Mesangial cell (primary cell): ENCODE results near the gene SERHL2. TPM values are rescaled to one million over a fixed set of nuclear protein-coding genes. Genes with fewer than 3 reads are reported as not detected.

Experiments used
- total RNA-seq: library from RNA; depleted of rRNA; stranded (reverse); fragments of >200 nt; gene quantifications from 2 replicates; pipeline ENCODE4 v1.2.3, GENCODE V29; 2015

SERHL2 gene, protein sequence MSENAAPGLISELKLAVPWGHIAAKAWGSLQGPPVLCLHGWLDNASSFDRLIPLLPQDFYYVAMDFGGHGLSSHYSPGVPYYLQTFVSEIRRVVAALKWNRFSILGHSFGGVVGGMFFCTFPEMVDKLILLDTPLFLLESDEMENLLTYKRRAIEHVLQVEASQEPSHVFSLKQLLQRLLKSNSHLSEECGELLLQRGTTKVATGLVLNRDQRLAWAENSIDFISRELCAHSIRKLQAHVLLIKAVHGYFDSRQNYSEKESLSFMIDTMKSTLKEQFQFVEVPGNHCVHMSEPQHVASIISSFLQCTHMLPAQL
- total RNA-seq: 1.5 and 2.4 TPM in 2 replicates

DNA sequence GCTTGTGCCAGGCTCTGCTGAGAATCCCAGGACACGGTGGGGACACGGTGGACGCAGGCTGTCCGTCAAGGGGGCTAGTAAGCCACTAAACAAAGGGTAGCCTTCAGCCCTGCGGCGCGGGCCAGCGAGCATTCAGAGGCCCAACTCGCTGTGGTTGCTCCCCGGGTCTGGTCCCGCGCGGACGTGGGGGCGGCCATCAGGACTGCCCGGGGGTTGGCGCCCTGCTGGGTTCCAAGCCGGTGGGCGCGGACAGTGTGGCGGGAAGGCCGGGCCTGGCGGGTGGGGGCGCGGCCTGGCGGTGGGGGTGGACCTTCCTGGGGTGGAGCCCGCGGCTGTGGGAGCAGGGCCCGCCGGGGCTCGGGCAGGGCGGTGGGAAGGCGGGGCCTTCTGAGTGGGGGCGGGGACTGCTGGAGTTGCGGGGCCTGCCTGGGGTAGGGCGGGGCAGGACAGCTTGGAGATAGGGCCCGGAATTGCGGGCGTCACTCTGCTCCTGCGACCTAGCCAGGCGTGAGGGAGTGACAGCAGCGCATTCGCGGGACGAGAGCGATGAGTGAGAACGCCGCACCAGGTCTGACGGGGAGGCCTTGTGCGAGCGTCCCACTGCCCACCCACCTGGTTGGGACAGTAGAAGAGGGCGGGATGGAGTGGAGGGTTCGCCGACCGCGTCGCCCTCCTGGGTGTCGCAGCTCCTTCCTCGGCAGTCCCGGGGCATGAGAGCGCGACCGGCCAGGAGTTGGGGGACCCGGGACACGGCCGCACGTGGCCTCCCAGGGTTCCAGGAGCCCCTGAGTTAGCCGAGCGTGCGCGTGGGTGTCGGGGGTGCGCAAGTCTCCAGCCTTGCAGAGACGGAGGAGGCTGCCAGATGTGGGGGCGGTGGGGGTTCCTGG is at the start of gene SERHL2:
Gene SERHL2, plus strand, starts transcription at position 482 of the 887 bp plus-strand sequence. Its CDS starts 65 bp downstream, at position 547.

DNA sequence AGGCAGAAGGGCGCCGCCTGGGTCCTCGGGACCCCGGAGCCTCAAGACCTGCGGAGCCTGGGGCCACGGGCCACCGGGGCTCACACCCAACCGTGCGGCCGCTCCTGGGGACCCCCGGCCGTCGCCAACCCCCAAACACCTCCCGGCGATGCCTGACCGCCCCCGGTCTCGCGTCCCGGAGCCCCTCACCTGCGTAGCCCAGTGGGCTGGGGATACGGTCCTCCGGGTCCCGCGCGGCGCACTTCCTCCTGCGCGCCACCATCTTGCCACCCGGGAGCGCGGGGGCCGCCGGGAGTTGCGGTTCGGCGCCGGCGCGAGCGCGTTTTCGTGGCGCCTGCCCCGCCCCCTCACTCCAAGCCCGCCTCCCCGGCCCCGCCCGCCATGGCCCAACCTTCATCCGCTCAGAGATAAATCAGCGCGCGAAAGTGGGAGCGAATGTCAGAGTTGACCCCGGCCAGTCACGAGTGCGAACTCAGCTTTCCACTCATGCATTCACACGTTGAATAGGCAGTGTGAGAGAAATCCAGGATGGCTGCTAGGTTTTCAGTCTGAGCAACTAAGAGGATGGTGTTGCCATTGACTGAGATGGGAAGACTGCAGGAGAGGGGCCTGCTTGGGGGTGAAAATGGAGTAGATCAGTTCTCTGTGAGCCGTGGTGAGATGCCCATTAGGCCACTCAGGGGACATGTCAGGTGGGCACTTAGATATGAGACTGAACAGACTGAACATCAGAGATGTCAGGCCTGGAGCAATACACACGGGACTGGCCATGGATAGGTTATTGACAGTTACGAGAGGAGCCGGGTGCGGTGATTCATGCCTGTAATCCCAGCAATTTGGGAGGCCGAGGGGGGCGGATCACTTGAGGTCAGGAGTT is 34.0 kb upstream of the SERHL2 start, which contains the start of gene RRP7A:
Gene RRP7A, minus strand, starts transcription at position 272 of the 877 bp plus-strand sequence. Its CDS starts 10 bp downstream, at position 262.

DNA sequence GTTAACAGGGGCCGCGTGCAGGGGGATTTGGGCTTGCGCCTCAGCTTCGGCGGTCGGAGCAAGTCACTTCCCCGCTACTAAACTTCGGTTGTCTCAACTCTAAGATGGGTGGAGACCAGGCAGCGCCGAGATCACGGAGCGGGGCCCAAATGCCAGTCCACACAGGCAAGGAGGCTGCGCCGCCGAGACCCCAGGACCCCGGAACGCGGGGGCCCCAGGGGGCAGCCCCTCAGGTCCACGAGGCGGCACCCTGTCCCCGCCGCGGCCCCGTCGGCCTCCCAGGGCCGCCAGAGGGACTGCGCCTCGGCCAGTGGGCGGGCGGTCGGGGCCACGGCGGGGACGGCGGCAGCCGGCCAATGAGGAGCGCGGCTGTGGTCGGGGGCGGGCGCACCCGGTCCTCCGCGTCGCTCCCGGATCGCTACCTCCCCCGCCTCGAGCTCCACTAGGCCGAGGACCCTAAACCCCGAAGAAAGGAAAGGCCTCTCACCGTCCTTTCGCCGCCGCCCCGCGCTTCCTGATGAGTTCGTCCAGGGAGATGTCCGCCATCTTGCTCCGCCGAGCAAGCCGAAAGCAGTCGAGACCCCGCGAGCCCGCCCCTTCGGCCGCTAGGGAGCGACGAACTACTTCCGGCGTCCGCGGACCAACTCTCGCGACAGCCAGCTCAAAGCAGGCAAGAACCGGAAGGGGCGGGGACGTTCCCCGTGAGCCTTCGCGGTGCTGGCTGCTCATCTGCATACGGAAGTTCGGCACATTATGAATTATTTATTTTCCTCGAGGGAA is 60.7 kb downstream of the SERHL2 start, which contains the start of gene POLDIP3:
Gene POLDIP3, minus strand, starts transcription at position 572 of the 780 bp plus-strand sequence. Its CDS starts 26 bp downstream, at position 546.

Other genes starting within 250 kb of the SERHL2 start
- gene NFAM1, start 121.6 kb upstream of the SERHL2 start, total RNA-seq: under 0.01 TPM in 1 of 2 replicates, not detected in the other
- 14.3 and 39.4 TPM in 2 replicates for gene RRP7A, start 34.2 kb upstream of the SERHL2 start, total RNA-seq
- 34.4 and 37.0 TPM in 2 replicates for gene POLDIP3, start 60.9 kb downstream of the SERHL2 start, total RNA-seq
- gene ATP5MGL, start 86.6 kb downstream of the SERHL2 start, total RNA-seq: not detected in 2 replicates
- 219 and 293 TPM in 2 replicates for gene CYB5R3, start 95.4 kb downstream of the SERHL2 start, total RNA-seq
- gene A4GALT, start 166.9 kb downstream of the SERHL2 start, total RNA-seq: 20.0 and 53.4 TPM in 2 replicates